Erythroblast (primary cell): Measurements from ENCODE around the gene SOBP.

ENCODE experiments used
- GATA1 ChIP-seq: IDR thresholded peaks from 2 replicates; pipeline ENCODE4 v1.6.1; 2011; ENCODE audit warnings: low read depth, mild to moderate bottlenecking, control low read depth, low read length, moderate library complexity
- POLR2A ChIP-seq: IDR thresholded peaks from 2 replicates; pipeline ENCODE4 v1.6.1; 2011; ENCODE audit warnings: mild to moderate bottlenecking, low read length

GRCh38 chr6:107458672-107459282 is 31.1 kb upstream of the SOBP start:
- TF ChIP-seq POLR2A (no peak), GATA1 (no peak)
